Muscle of back (tissue), 11 donors: Measurements from ENCODE around the gene SNAPC1. TPM values are rescaled to one million over a fixed set of nuclear protein-coding genes. Genes with fewer than 3 reads are reported as not detected.

ENCODE experiments used
- DNase-seq, 3 donors: peaks; one replicate each; pipeline versions ENCODE4 v3.0.0 to v3.0.0-alpha.2; 2013
- polyA plus RNA-seq, 10 donors: library from polyadenylated mRNA; unstranded; fragments of 120-200 nt; gene quantifications; one replicate each; pipeline ENCODE4 v1.2.1, GENCODE V29; 2013; ENCODE audit not compliant: insufficient read length in 10 of 10

Gene SNAPC1
- polyA plus RNA-seq, 10 donors = 4.7 to 6.7 (median 5.8) TPM

DNA sequence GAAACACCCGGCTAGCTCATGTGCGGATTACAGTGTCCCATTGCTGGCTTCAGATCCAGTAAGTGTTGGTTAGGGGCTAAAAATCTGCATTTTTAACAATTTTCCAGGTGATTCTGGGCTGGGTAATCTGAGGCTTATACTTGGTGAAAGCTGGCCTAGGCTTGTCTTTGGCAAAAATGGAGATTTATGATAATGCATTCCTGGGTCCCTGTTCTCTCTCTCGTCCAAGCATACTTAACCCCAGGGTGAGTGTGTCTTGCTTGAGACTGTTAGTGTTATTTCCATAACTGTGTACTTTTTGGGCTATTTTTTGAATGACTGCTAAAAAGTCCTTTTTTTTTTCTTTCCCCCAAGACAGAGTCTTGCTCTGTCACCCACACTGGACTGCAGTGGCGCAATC lies 43.2 kb downstream of the SNAPC1 start:
- DNase-seq = no peak

DNA sequence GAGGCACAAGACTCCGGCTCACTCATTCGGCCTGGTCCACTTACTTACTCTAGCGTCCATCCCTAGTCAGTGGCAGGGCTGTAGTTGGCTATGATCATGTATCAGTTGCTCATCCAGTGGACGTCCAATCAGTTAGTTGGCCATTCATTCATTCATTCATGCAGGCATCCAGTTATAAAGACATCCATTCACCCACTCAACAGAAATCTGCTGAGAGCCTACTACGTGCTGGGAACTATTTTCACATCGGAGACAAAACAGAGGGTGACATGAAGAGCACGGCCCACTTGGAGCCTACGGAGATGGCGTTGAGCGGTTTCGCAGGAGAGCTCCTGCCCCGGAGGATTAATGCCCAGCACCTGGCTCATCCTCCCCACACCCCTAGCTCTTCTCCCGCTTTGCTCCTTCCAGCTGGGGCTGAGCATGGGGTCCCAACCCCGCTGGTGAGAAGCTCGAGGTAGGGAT lies 49.7 kb downstream of the SNAPC1 start:
- no peak for DNase-seq

DNA sequence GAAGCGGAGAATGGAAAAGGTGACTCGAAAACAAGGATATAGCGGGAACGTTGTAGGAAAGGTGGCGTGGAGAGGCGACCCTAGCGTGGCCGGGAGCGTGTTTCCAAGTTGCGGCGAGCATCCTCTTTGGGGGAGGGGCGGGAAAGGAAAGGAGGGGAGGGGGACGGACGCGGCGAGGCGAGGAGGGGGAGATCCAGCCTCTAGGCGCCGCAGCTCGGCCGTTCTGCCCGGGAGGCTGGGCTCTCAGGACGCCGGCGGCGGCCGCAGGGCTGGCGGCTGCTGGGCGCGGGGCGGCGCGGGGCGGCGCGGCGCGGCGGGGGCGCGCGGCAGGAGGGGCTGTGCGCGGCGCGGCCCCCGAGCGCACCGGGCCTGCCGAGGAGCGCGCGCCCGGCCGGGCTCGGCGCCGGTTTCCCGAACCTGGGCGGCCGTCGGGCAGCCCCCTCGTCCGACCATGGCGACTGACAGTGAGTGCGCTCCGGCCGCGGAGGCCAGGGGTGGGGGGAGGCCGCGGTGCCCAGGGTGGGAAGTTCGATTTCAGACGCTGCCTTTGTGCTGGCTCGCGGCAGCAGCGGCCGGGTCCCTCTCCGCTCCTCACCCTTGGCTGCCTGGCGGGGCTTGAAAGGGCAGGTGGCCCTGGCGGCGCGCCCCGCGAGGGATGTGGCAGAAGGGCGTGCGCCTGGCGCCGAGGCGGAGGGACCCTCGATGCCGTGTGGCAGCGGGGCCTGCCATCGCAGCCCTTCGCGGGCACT lies 50.3 kb downstream of the SNAPC1 start, which contains the start of gene SYT16:
Gene SYT16 (plus strand): TSS at position 357 of the 749 bp plus-strand sequence.
- DNase-seq = peak in 2 of 3 donors; percentile 20 to 57

DNA sequence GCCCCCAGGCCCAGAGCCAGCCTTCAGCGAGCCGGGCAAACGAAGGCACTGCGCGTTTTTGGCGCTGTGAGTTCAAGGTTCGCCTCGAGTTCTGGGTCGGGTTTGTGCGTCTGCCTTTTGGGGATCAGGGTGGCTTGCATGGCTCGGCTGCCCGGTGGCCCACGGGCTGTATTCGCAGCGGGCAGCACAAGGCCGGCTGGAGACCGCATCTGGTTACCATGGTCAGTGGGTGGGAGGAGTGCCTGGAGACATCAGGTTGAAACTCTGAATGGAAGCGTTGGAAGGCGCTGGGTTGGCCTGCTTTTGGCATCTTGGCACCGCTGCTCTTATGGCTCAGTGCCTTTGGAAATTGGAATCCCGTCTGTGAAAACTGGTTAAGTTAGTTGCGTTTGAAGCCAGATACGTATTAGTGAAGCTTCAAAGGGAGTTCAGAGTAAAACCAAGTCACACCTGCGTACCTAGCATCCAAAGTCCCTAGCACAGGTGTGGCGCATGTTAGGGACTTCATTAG lies 50.9 kb downstream of the SNAPC1 start:
- no peak for DNase-seq

DNA sequence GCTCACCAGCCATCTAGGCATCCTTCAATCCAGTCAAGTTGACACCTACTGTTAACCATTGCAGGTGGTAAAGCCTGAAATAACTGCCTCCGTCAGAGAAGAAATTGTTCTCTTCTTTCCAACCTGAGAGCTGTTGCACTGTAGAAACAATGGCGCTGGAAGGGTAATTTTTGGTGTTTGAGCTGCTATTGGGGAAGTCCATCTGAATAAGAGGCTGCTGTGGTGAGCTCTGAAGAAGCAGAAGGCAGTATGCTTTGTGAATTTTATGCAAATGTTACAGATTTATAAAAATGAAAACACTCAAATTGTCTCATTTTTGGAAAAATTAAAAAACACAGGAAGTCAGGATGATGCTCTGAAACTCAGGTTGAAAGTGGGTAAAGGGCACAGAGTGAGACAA lies 60.2 kb downstream of the SNAPC1 start:
- DNase-seq = no peak

DNA sequence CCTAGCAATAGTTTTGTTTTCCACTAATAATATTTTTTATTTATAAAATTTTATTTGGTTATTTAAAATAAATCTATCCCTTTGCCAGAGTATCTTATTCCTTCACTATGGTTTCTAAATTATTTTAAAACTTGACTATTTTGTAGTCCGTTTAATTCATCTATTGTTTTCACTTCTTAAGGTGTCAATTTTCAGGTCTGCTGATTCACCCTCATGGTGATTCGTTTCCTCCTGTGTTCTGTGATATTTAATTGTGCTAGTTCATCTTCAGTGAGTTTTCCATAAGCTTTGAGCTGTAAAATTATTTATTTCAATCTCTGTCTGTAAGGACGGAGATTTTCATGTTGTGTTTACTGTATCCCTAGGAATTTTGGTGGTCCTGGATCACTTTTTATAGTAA lies 70.6 kb downstream of the SNAPC1 start:
- DNase-seq = no peak

DNA sequence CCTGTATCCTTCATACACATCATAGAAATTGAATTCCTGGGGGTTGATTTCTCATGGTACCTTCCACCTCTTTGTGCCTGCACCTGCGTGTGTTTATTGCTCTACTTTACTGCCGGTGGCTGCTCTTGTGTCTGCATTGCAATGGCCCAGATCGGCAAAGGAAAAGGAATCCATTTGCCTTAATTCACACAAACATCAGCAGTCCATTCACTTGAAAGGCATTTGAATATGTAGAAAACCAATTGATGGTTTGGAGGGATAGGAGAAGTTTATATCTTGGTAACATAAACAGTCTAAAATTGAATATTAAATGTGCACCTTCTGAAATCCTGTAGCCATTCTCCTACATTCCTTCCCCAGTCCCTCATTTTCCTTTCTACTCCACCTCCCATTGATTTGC lies 74.0 kb downstream of the SNAPC1 start:
- DNase-seq = no peak

DNA sequence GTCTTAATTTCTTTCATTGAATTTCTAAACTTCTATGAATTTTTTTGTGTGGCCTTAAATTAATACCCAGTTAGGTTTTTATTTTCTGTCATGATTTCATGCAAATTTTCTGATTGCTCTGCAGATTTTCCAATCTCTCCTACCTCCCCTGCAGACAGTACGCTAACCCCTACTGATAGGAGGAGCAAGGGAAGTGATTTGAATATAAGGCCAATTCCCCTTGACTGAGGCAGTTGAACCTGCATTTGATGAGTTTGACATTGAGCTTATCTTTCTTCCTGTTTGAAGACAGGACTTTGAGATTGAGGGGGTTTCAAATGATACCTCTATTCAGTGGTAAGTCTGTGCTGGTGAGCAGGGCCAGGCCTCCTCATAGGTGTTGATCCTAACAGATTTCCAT lies 74.6 kb downstream of the SNAPC1 start:
- DNase-seq = no peak

DNA sequence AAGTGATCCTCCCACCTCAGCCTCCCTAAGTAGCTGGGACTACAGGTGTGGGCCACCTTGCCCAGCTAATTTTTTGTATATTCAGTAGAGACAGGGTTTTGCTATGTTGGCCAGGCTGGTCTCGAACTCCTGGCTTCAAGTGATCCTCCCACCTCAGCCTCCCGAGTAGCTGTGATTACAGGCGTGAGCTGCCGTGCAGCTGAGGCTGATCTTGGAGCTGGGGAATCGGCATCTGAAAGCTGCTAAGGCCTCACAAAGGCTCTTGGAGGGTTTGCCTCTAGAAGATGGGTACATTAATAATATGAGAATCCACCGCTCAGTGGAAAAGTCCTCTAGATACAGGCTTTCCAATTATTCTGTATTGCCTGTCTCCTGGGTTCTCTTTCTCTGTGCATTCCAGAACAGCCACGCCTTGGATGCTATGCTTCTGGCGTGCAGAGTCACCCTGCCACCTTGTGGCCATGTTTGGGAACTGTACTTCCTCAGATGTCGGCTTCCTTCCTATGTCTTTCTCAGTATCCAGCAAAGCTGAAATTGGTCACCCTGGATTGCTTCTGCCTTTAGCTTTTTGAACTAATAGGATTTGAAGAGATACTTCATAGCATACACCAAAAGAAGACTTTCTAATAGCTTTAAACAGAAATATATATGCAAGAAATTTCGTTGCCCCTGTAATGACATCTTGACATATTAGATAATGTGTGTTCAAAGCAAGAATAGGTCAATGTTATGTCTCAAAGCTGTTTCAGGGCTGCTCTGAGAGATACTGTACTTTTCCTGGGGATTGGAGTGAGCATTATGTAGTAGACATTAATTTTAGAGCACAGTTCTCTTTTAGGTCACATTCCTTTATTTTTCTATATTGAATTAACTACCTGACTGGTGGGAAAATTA lies 75.4 kb downstream of the SNAPC1 start:
- DNase-seq = peak; percentile 69 to 92 (median 88)

DNA sequence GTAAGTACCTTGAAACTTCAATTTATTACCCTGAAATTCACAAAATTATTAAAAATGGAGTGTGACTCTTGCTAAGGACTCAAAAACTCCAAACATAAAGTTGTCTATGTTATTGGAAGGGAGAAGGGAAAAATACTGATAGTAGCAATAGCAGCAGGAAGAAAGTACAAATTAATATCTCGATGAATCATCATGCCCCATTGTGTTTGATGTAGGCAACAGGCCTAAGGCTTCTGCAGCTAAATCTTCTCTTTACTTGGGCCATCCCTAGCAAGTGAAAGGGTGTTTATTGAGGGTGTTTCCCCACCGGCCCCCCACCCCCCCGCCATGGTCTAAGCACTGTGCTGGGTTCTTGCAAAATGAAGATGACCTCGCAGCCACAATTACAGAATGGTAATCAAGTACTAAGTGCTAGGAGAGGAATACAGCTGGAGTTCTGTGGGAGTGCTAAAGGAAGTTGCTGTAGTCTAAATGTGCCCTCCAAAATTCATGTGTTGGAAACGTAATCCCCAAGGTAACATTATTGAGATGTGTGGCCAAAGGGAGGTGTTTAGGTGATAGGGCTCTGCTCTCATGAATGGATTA lies 76.5 kb downstream of the SNAPC1 start:
- DNase-seq = no peak

DNA sequence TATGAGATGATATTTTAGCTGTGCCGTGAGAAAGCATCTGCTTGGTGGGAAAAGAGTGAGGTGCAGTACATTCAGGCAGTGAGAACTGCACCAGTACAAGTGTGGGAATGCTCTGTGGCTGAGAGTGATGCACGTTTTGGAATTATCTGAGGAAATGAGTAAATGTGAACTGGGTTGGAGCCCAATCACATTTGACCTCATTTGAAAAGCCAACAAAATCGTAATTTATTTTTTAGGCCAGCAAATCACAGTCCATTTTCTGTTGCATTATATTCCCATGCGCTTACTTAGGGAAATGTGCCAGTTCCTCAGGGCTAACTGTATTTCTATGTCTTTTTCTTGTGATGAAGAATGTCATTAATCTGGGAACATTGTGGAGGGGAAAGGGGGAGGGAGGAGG lies 77.3 kb downstream of the SNAPC1 start:
- peak; percentile 57 to 92 (median 87) for DNase-seq

DNA sequence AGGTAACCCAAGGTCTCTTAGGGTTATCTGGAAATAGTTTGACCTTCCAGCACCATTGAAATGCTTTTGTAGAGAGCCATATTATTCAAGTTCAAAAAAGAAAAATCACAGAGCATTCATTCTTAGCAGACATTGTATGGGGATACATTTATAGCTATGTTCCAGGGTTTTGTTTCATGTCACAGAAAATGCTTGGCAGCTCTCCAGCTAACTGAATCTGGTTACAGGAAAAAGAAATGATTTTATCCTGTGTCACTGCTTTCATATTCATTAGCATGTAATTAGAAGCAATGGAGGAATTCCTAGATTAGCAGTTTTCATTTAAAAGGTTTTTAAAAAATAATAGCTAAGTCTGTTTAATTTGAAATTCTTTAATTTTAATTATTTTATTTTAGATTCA lies 78.9 kb downstream of the SNAPC1 start:
- DNase-seq = peak in 2 of 3 donors; percentile 48 to 61

Other genes starting within 250 kb of the SNAPC1 start
- 10 to 100 TPM; 54.2 to 77.7 (median 69.7) TPM for gene HIF1A, start 66.9 kb upstream of the SNAPC1 start, polyA plus RNA-seq
- under 1 TPM; 0.08 to 0.64 (median 0.53) TPM for gene SYT16, start 50.3 kb downstream of the SNAPC1 start, polyA plus RNA-seq